Urothelium cell line (cell line): ENCODE data around the gene SLC9A9.
A peak's percentile ranks its signal among the peaks of the same experiment; 100 is the strongest.

ENCODE experiments used
- DNase-seq: peaks from one replicate; pipeline ENCODE4 v3.0.0; 2011; ENCODE audit warnings: low spot score, mixed read lengths
- FAIRE-seq: peaks from 2 replicates; lab custom pipeline; 2011; peaks lifted over from hg19 to GRCh38; lab: Jason Lieb, UNC

SLC9A9 gene

GRCh38 chr3:143604402-143605185, 243.7 kb downstream of the SLC9A9 start:
- DNase-seq (no peak), FAIRE-seq (no peak)

GRCh38 chr3:143603774-143604173, 244.5 kb downstream of the SLC9A9 start:
- DNase-seq (no peak), FAIRE-seq (no peak)

DNA sequence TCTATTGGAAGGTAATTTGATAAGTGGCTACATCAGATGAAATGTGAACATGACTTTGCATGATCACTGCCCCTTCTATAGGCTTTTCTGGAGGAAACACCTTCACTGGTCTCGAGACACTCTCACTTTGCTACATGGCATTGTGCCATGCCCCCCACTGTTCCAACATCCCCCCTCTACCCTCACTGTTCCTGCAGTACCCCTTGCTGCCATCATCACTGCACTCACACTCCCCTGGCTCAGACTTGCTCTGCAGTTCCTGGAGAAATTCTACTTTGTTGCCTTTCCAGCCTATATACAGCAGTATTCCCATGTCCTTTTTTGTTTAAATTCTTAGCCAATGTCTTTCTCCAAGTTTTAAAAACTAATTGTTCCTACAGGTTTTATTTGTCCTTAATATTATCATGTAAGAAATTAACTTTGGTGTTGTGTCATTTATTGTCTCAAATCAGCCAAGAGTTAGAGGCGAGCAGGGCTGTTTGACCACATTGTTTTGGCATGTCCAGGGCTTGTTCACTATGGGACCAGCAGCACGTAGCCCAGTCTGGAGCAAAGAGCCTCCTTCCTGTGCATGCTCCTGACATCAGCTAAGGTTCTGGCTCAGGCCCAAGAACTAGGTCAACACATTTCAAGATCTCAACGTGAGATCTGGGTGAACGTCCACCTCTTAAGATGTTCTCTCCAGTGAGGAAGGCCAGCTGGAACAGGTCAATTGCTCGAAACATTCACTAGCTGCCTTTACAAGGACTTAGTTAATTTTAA, 246.4 kb downstream of the SLC9A9 start:
- DNase-seq (peak; percentile 17), FAIRE-seq (no peak)

DNA sequence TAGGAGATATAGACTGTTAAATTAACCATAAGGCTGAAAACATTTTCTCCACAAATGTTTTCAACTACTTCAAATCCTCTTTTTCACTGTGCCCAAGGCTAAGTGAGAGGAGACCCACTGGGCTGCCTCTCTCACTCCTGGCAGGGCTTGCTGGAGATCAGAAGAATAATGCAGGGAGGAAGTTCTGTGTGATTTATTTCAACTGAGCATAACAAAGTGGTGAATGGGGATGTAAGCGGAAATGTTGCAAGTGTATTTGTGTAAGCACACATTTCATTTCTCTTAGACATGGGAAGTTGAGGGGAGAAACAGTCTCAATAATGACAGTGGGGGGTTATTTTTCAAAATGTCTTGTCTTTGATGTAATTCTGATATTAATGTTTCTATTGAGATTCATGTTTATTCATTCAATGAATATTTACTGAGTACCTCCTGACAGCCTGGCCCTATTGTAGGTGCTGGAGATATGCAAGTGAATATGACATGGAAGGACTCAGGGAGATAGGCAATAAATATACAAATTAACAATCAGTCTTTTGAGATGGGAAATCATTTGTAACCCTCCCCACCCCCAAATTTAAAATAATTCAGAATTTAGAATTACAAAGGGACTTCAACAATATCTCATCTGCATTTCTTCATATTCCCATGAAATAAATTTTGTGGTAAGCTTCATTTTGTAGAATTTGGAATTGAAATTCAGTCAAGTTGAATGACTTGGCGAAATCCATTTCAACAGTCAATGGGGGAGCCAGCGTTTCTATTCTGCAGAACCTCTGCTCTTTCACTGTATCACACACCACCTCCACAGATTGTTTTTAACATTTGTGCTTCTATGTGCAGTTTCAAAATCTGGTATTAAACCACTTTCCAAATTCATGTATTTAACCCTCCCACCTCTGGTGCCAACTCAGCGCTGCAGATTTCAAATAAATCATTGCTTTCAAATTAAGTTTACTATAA, 247.2 kb downstream of the SLC9A9 start:
- no peak for FAIRE-seq

GRCh38 chr3:143597774-143598652, 250.3 kb downstream of the SLC9A9 start:
- DNase-seq (no peak), FAIRE-seq (no peak)

More for the DNA sequence above, 247.2 kb downstream of the SLC9A9 start:
- no peak for DNase-seq

DNA sequence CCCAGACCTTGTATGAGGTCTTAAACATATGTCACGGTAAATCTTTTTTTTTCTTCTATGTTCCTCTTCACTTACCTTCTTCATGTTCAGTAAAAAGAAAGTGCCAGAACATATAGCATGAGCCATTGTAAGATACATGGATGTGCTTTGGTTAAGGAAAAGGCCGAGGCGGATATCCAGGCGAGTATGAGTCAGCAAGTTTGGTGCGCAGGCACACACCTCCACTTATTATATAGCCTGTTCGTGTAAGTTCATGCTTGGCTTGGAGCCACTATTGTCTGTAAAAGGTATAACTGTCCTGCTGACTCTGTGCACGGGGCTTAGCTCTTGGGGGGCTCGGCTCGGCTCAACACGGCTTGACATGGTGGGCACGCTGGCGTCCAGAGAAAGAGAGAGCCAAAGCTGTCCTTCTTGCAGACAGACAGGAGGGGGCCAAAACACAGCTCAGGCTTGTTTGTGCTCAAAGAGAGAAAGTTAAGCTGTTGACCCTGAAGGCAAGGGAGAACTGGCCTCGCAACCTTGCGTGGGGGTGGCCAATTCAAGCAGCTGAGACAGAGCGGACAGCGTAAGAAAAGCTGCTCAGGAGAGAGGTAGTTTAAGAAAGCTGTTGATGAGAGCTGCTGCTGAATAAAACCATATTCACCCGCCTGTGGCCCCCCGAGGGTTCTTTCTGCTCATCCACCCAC, 251.2 kb downstream of the SLC9A9 start:
- FAIRE-seq: no peak
- no peak for DNase-seq

GRCh38 chr3:143595456-143596077, 252.7 kb downstream of the SLC9A9 start:
- DNase-seq: no peak
- FAIRE-seq: no peak

DNA sequence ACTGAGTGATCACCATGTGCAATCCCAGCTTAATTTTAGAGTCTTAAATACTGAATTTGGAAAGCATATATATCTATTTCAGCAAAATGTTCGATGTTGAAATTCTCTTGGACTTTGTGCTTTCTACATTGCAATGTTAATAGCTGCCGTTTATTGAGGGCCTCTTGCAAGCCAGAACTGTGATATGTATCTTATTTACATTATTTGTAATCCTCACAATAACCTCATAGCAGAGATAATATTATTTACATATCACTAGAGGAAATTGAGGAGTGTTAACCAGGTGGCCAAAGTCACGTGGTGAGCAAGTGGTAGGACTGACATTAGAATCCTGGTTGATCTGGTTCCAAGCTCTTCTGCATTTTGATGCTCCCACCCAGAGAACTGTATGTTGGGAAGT, 254.1 kb downstream of the SLC9A9 start:
- FAIRE-seq (no peak), DNase-seq (no peak)

DNA sequence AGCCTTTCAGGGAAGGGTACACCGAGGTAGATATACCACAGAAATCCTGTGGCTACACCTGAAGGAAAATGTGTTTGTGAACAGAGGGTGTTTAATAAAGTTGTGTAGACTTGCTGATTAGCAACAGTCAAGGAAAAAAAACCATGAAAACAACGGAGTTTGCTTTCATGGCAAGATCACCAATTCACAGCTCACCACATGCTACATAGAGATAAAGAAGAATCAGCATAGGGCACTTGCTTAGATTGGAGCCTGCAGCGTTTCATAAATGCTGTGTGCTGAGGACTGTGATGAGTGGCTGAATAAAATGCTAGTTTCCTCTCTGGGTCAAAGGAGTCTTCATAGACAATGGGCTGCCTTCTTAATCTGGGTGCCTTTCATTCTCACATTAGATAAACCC, 257.6 kb downstream of the SLC9A9 start:
- no peak for FAIRE-seq

DNA sequence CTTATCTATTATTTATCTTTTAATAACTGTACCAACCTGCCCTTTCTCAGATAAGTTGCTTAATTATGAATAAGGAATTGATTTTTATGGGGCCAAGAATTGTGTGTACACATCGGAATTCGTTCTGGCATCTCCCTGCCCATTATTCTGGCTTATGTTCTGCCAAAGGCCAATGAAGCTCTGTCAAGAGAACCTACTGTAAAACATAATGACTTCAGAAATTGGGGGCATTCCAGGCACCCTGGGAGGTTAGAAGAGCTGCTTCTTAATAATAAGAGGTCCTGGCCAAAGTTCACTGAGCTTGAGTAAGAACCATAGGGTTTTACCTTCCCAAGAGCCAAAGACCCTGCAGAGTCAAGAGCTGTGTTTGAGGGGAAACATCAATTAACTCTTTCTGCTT, 261.7 kb downstream of the SLC9A9 start:
- DNase-seq: no peak
- FAIRE-seq: no peak

More for the DNA sequence above, 257.6 kb downstream of the SLC9A9 start:
- no peak for DNase-seq

GRCh38 chr3:143585720-143586456, 262.4 kb downstream of the SLC9A9 start:
- FAIRE-seq (no peak), DNase-seq (no peak)

DNA sequence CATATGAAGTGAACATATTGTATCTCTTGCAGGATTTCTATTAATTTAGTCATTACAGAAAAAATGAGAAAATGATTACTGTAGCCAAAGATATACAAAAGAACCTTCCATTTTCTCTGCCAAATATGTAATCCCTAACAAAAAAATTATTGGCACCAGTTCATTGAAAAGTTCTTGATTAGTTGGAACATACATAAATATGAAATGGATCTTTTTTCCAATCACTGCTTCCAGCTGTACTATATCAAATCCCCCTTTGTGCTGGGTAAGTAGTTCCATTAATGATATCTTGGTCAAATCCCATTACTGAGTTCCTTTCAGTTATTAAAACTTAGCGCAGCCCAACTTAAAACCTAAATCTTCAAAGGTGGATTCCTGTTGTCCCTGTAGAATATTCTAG, 263.8 kb downstream of the SLC9A9 start:
- FAIRE-seq: no peak
- no peak for DNase-seq

GRCh38 chr3:143581972-143582722, 266.1 kb downstream of the SLC9A9 start:
- FAIRE-seq (no peak), DNase-seq (no peak)

GRCh38 chr3:143578810-143579435, 269.3 kb downstream of the SLC9A9 start:
- FAIRE-seq: no peak

GRCh38 chr3:143576568-143577270, 271.5 kb downstream of the SLC9A9 start:
- DNase-seq: no peak
- no peak for FAIRE-seq

More at GRCh38 chr3:143578810-143579435, 269.3 kb downstream of the SLC9A9 start:
- DNase-seq: no peak

GRCh38 chr3:143574933-143575332, 273.3 kb downstream of the SLC9A9 start:
- no peak for DNase-seq
- FAIRE-seq: no peak
